Erythroblast (primary cell): ENCODE results near the gene CELSR3.
A peak's percentile ranks its signal among the peaks of the same experiment; 100 is the strongest.

Source experiments
- DNase-seq, 2 experiments: peaks; one replicate each; lab custom pipeline; 2025; lab: John Stamatoyannopoulos, UW
- GATA1 ChIP-seq: IDR thresholded peaks from 2 replicates; pipeline ENCODE4 v1.6.1; 2011; ENCODE audit warnings: low read depth, mild to moderate bottlenecking, control low read depth, low read length, moderate library complexity
- POLR2A ChIP-seq: IDR thresholded peaks from 2 replicates; pipeline ENCODE4 v1.6.1; 2011; ENCODE audit warnings: mild to moderate bottlenecking, low read length

The CELSR3 gene

GRCh38 chr3:48600711-48601621, 61.7 kb downstream of the CELSR3 start:
- DNase-seq, result no peak
- no peak for TF ChIP-seq GATA1
- TF ChIP-seq POLR2A, result no peak

- TF ChIP-seq POLR2A (no peak), GATA1 (no peak)
- DNase-seq, result no peak
Observed at GRCh38 chr3:48599509-48600285, 63.0 kb downstream of the CELSR3 start.

GRCh38 chr3:48599077-48599501, 63.6 kb downstream of the CELSR3 start:
- DNase-seq, result no peak
- no peak for TF ChIP-seq GATA1
- no peak for TF ChIP-seq POLR2A

- TF ChIP-seq POLR2A (no peak), GATA1 (no peak)
- no peak for DNase-seq
Observed at GRCh38 chr3:48598323-48599076, 64.2 kb downstream of the CELSR3 start.

- TF ChIP-seq POLR2A, result peak; percentile 25
- TF ChIP-seq GATA1, result no peak
- DNase-seq, result no peak
Observed at GRCh38 chr3:48597408-48597800, 65.3 kb downstream of the CELSR3 start.

- TF ChIP-seq GATA1 (no peak), POLR2A (no peak)
- DNase-seq, result no peak
Observed at GRCh38 chr3:48596676-48597407, 65.8 kb downstream of the CELSR3 start.

GRCh38 chr3:48596157-48596556, 66.5 kb downstream of the CELSR3 start:
- DNase-seq, result no peak
- TF ChIP-seq GATA1, result no peak
- TF ChIP-seq POLR2A, result no peak

GRCh38 chr3:48595526-48596121, 67.1 kb downstream of the CELSR3 start:
- no peak for TF ChIP-seq POLR2A
- no peak for TF ChIP-seq GATA1
- peak; percentile 23 to 58 for DNase-seq

- no peak for TF ChIP-seq GATA1
- no peak for TF ChIP-seq POLR2A
- DNase-seq, result no peak
Observed at GRCh38 chr3:48595075-48595525, 67.6 kb downstream of the CELSR3 start, which contains the start of gene COL7A1. COL7A1 (minus strand) TSS chr3:48595329; CDS start chr3:48595159, 170 bp downstream.

- no peak for DNase-seq
- TF ChIP-seq POLR2A (no peak), GATA1 (no peak)
Observed at GRCh38 chr3:48594417-48595049, 68.2 kb downstream of the CELSR3 start.

GRCh38 chr3:48593337-48593736, 69.3 kb downstream of the CELSR3 start:
- TF ChIP-seq POLR2A (no peak), GATA1 (no peak)
- DNase-seq, result no peak

GRCh38 chr3:48592519-48593087, 70.1 kb downstream of the CELSR3 start:
- TF ChIP-seq GATA1 (no peak), POLR2A (no peak)
- DNase-seq, result no peak
